Measurements from ENCODE around the gene E2F8. TPM values are rescaled to one million over a fixed set of nuclear protein-coding genes. Genes with fewer than 3 reads are reported as not detected.

E2F8 gene
- total RNA-seq, 4 donors from 2014 or later: 4.0 to 11.7 (median 4.7) TPM

DNA sequence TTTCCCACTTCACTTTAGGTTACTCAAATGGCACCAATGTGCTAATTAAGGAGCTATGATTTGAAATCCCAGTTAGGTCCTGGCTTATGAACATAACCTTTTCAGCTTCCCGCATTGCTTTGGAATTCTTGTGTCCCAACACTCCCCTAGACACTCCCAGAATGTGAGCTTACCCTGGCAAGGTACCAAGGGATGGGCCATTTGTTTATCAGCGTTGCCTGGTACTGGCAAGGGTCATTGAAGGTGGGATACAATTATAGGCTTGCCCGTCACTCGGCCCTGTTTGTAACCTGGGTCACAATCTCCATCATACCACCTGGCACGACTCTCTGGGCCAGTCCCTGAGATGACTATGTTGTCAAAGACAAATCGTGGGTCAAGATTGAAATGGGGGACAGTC is 44.3 kb downstream of the E2F8 start:
- H3K4me1 ChIP-seq: peaks cover 0 to 6% (median 0%) of the 10 kb centered on the region in 3 donors
- no peak overlapping the region for H3K27ac ChIP-seq
- no peaks in the 10 kb centered on the region for H3K9me3 ChIP-seq
- no peak for TF ChIP-seq POLR2A (IDR thresholded peaks at IDR 0.05)
- TF ChIP-seq, protein P1, sequence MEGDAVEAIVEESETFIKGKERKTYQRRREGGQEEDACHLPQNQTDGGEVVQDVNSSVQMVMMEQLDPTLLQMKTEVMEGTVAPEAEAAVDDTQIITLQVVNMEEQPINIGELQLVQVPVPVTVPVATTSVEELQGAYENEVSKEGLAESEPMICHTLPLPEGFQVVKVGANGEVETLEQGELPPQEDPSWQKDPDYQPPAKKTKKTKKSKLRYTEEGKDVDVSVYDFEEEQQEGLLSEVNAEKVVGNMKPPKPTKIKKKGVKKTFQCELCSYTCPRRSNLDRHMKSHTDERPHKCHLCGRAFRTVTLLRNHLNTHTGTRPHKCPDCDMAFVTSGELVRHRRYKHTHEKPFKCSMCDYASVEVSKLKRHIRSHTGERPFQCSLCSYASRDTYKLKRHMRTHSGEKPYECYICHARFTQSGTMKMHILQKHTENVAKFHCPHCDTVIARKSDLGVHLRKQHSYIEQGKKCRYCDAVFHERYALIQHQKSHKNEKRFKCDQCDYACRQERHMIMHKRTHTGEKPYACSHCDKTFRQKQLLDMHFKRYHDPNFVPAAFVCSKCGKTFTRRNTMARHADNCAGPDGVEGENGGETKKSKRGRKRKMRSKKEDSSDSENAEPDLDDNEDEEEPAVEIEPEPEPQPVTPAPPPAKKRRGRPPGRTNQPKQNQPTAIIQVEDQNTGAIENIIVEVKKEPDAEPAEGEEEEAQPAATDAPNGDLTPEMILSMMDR (IDR thresholded peaks at IDR 0.05): no peak
- no peak overlapping the region for H3K4me3 ChIP-seq
- 76 to 81% methylated on average over 6 of the region's 6 CpGs for WGBS, 2 donors
- no peaks in the 10 kb centered on the region for H3K36me3 ChIP-seq
- intact Hi-C loops (cut with DNase I): no loop called here
- no peak for DNase-seq
- no peaks in the 10 kb centered on the region for H3K27me3 ChIP-seq

DNA sequence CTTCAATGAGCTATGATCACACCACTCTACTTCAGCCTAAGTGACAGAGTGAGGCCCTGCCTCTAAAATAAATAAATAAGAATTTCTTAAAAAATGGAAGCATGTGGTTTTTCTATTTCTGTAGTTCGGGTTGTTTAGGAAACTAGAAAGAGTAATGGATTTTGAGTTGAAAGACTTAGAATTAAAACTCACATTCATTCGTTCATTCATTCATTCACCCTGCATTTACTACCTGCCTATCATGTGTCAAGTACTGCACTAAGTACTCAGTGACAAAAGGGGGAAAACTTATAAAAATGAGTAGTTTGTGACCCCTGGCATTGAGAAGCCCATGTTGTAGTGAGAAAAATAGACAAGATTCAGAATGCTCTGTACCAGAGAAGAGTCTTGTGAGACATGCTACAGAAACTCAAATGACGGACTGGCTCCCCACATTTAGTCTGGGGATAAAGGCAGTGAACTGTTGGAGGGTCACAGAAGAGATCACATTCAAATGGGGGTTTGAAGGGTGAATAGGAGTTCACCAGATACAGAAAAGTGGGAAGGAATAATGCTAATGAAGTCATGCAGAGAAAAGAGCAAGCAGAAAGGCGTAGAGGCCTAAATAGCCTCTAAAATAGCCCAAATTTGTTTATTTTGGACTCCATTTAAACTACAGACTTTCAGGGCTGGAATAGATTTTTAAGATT is 46.0 kb downstream of the E2F8 start:
- TF ChIP-seq, protein P1 (IDR thresholded peaks at IDR 0.05): no peak
- no peak for TF ChIP-seq POLR2A (IDR thresholded peaks at IDR 0.05)
- H3K9me3 ChIP-seq: no peaks in the 10 kb centered on the region
- WGBS, 2 donors: 84 to 88% methylated on average over 4 of the region's 4 CpGs
- DNase-seq: no peak
- H3K4me3 ChIP-seq: no peak overlapping the region
- H3K27ac ChIP-seq: no peak overlapping the region
- H3K36me3 ChIP-seq: no peaks in the 10 kb centered on the region
- intact Hi-C loops (cut with DNase I): no loop called here
- no peaks in the 10 kb centered on the region for H3K4me1 ChIP-seq
- H3K27me3 ChIP-seq: no peaks in the 10 kb centered on the region

DNA sequence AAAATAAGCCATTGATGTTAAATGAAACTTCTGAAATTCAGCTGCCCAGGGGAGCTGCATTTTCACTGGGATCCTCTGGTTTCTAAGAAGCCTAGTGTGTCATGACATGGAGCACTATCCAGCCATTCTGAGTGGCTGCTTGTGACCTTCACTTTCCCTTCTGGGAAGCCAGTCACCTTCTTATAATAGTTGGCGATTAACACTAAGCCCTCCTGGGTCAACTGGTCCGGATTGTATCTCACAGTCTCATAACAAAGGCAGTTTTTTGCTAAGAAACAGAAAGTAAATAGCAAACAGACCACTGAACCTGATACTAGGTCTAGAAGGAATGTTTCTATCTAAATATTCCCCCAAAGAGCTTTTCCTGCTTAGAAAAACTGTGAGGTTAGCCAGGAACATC is 46.8 kb downstream of the E2F8 start:
- H3K36me3 ChIP-seq: no peaks in the 10 kb centered on the region
- no peaks in the 10 kb centered on the region for H3K27me3 ChIP-seq
- TF ChIP-seq, protein P1 (IDR thresholded peaks at IDR 0.05): no peak
- no peak for TF ChIP-seq POLR2A (IDR thresholded peaks at IDR 0.05)
- H3K4me3 ChIP-seq: no peak overlapping the region
- no peaks in the 10 kb centered on the region for H3K4me1 ChIP-seq
- H3K9me3 ChIP-seq: no peaks in the 10 kb centered on the region
- H3K27ac ChIP-seq: no peak overlapping the region
- DNase-seq: no peak
- intact Hi-C loops (cut with DNase I): no loop called here
- 76 to 78% methylated on average over 2 of the region's 2 CpGs for WGBS, 2 donors

DNA sequence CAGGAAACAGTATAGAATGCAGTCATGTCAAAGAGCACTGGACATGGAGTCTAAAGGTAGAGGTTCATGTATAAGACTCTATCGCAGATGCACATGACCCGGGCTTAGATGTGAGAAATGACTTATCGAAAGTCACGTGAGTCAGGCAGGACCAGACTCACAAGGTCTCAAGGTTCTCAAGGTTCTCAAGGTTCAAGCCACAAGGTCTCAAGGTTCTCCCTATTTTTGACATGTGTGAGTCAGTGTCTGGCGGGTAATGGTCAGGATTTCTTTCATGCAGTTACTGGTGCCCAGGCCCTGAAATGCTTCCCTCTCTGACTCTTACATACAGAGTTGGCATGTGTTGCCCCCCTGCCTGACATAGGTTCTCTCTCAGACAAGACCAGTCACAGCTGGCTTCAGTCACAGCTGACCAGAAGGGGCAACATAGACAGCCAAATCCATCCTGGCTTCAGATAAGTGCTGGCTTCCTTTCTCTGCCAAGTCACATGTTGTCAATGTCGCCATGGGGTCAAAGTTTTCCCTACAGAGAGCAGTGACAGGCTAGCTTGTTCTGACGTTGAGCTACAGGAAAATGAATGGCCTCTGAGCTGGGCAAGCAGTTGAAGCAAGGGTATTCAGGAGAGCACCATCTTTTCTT is 49.1 kb downstream of the E2F8 start:
- H3K9me3 ChIP-seq: no peaks in the 10 kb centered on the region
- no peaks in the 10 kb centered on the region for H3K36me3 ChIP-seq
- intact Hi-C loops (cut with DNase I): no loop called here
- WGBS, 2 donors: 79 to 98% methylated on average over 5 to 7 of the region's 7 CpGs
- no peak overlapping the region for H3K4me3 ChIP-seq
- TF ChIP-seq POLR2A (IDR thresholded peaks at IDR 0.05): no peak
- TF ChIP-seq, protein P1 (IDR thresholded peaks at IDR 0.05): no peak
- DNase-seq: no peak
- no peaks in the 10 kb centered on the region for H3K27me3 ChIP-seq
- no peak overlapping the region for H3K27ac ChIP-seq
- H3K4me1 ChIP-seq: no peaks in the 10 kb centered on the region

DNA sequence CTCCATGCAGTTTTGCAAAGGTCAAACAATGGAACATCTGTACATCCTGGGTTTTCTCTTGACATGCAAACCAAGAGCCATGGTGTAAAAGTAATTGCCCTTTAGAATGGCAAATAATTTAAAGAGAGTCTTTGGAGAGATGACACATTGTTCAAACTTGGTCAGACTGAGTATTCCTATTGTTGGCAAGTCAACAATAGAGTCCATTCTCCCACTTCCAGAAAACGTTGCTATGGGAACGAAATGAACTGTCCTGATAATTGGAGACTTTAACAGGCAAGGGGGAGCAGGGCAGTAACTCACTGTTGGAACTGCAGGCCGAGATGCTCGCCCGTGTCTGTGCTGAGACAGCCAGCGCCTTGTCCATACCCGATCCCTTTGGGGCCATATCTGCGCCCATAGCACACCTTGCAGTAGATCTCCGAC is 52.9 kb downstream of the E2F8 start:
- intact Hi-C loops (cut with DNase I): no loop called here
- no peaks in the 10 kb centered on the region for H3K4me1 ChIP-seq
- H3K9me3 ChIP-seq: no peaks in the 10 kb centered on the region
- H3K36me3 ChIP-seq: no peaks in the 10 kb centered on the region
- no peak overlapping the region for H3K4me3 ChIP-seq
- DNase-seq: no peak
- 89 to 92% methylated on average over 7 to 8 of the region's 9 CpGs for WGBS, 2 donors
- no peaks in the 10 kb centered on the region for H3K27me3 ChIP-seq
- TF ChIP-seq, protein P1 (IDR thresholded peaks at IDR 0.05): no peak
- TF ChIP-seq POLR2A (IDR thresholded peaks at IDR 0.05): no peak
- no peak overlapping the region for H3K27ac ChIP-seq
